ENCODE results near the gene CEP164. TPM values are rescaled to one million over a fixed set of nuclear protein-coding genes. Genes with fewer than 3 reads are reported as not detected.

CEP164 gene
- total and polyA plus RNA-seq, 10 of the 15 experiments (the other 5 are each of a cell fraction or from before 2014, with no cell fraction given), result 4.2 to 31.2 (median 20.2) TPM

DNA sequence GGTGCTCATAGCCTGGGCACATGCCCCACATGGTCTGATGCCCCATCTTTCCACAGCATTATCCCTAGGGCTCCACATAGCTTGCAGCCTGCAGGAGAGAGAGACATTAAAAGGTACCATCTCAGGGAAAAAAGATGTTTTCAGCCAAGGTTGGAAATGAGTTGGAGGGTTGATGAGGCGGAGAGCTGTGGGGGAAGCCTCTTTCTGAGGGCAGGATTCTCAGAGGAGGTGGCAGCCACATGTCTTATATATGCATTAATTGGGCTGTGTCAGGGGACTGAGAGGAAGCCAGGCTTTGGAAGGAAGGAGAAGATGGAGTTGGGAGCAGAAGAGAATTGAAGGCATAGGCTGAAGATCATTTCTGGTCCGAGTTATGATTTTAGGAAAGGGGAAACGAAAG is 57.8 kb downstream of the CEP164 start (continued):
- TF ChIP-seq, protein P1, sequence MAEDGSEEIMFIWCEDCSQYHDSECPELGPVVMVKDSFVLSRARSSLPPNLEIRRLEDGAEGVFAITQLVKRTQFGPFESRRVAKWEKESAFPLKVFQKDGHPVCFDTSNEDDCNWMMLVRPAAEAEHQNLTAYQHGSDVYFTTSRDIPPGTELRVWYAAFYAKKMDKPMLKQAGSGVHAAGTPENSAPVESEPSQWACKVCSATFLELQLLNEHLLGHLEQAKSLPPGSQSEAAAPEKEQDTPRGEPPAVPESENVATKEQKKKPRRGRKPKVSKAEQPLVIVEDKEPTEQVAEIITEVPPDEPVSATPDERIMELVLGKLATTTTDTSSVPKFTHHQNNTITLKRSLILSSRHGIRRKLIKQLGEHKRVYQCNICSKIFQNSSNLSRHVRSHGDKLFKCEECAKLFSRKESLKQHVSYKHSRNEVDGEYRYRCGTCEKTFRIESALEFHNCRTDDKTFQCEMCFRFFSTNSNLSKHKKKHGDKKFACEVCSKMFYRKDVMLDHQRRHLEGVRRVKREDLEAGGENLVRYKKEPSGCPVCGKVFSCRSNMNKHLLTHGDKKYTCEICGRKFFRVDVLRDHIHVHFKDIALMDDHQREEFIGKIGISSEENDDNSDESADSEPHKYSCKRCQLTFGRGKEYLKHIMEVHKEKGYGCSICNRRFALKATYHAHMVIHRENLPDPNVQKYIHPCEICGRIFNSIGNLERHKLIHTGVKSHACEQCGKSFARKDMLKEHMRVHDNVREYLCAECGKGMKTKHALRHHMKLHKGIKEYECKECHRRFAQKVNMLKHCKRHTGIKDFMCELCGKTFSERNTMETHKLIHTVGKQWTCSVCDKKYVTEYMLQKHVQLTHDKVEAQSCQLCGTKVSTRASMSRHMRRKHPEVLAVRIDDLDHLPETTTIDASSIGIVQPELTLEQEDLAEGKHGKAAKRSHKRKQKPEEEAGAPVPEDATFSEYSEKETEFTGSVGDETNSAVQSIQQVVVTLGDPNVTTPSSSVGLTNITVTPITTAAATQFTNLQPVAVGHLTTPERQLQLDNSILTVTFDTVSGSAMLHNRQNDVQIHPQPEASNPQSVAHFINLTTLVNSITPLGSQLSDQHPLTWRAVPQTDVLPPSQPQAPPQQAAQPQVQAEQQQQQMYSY (CRISPR knock-in tag; IDR thresholded peaks at IDR 0.05), result no peak
- TF ChIP-seq MEF2A (IDR thresholded peaks at IDR 0.05; ENCODE audit: insufficient read depth, low read depth, low read length), result no peak
- no peak for TF ChIP-seq MTA2 (IDR thresholded peaks at IDR 0.05; ENCODE audit: low read depth)
- TF ChIP-seq ZNF622 (IDR thresholded peaks at IDR 0.05), result no peak

DNA sequence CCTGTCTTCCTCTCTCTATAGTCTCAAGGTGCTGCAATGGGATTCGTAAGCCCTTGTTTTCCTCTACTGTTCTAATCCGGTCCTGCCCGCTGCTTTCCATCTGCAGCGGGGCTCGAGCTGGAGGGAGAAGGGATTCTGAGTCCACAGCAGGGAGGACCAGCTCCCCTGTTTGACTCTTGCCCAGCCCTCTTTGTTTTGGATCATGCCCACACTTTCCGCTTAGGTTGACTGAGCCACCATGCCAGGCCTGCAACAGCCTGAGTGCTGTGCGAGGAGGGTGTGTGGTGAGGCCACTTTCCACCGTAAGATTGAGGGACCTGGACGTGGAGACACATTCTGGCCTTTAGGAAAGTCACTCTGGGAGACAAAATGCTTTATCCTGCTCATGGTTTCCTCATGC is 58.3 kb downstream of the CEP164 start:
- CTCF ChIA-PET, result interaction anchor here (1.7 kb wide), 1 partner anchor 40 kb away, joined by 6 read pairs; no protein-coding TSS in a partner anchor
- H3K36me3 ChIP-seq (ENCODE audit: control insufficient read depth in 2 of 2, insufficient read depth in 2 of 2, low read length in 1 of 2), result peaks cover 3 to 16% of the 10 kb centered on the region in 2 experiments

More for the DNA sequence above, 58.3 kb downstream of the CEP164 start:
- intact Hi-C loops (cut with micrococcal nuclease; ENCODE audit: unreplicated experiment), result no loop called here
- ATAC-seq, result no peak
- Histone ChIP-seq H3K4me2 (ENCODE audit: control insufficient read depth, insufficient read depth) (no peak overlapping the region), H3K4me3 (no peak overlapping the region), H3K27ac (ENCODE audit: control insufficient read depth, insufficient read depth) (no peak overlapping the region), H3K9me3 (replicated peaks; ENCODE audit: control insufficient read depth, insufficient read depth, low read length) (no peaks in the 10 kb centered on the region), H3K9ac (ENCODE audit: control insufficient read depth, insufficient read depth, low read length) (no peak overlapping the region), H3K27me3 (replicated peaks in 1 of 2; ENCODE audit: control insufficient read depth in 2 of 2, insufficient read depth in 2 of 2, low read length in 1 of 2) (no peaks in the 10 kb centered on the region), H3K4me1 (ENCODE audit: control insufficient read depth, insufficient read depth, low read length) (no peaks in the 10 kb centered on the region), H4K20me1 (ENCODE audit: control insufficient read depth, insufficient read depth) (no peaks in the 10 kb centered on the region), H3K79me2 (ENCODE audit: control insufficient read depth, insufficient read depth, low read length) (no peaks in the 10 kb centered on the region), H2AFZ (ENCODE audit: control insufficient read depth, low read depth, low read length) (no peak overlapping the region)
- ChIA-PET RAD21 (ENCODE audit: unreplicated experiment) (no interaction called here), POLR2A (no interaction called here), SMC1A (ENCODE audit: uncharacterized antibody, unreplicated experiment) (no interaction called here)
- no peak for FAIRE-seq
- TF ChIP-seq KAT2A (conservative IDR thresholded peaks at IDR 0.05; ENCODE audit: control insufficient read depth, low read depth, low read length) (no peak), MEF2A (IDR thresholded peaks at IDR 0.05; ENCODE audit: insufficient read depth, low read depth, low read length) (no peak), MYC (IDR thresholded peaks at IDR 0.05; ENCODE audit: insufficient read depth, insufficient read length, insufficient replicate concordance, low read length, severe bottlenecking) (no peak), NFXL1 (IDR thresholded peaks at IDR 0.05; ENCODE audit: borderline replicate concordance) (no peak), CBX3 (IDR thresholded peaks at IDR 0.05; ENCODE audit: borderline replicate concordance, low read depth) (no peak), SPI1 (IDR thresholded peaks at IDR 0.05; ENCODE audit: borderline replicate concordance, insufficient read depth, low read depth, low read length) (no peak)
- TF ChIP-seq, protein P2, sequence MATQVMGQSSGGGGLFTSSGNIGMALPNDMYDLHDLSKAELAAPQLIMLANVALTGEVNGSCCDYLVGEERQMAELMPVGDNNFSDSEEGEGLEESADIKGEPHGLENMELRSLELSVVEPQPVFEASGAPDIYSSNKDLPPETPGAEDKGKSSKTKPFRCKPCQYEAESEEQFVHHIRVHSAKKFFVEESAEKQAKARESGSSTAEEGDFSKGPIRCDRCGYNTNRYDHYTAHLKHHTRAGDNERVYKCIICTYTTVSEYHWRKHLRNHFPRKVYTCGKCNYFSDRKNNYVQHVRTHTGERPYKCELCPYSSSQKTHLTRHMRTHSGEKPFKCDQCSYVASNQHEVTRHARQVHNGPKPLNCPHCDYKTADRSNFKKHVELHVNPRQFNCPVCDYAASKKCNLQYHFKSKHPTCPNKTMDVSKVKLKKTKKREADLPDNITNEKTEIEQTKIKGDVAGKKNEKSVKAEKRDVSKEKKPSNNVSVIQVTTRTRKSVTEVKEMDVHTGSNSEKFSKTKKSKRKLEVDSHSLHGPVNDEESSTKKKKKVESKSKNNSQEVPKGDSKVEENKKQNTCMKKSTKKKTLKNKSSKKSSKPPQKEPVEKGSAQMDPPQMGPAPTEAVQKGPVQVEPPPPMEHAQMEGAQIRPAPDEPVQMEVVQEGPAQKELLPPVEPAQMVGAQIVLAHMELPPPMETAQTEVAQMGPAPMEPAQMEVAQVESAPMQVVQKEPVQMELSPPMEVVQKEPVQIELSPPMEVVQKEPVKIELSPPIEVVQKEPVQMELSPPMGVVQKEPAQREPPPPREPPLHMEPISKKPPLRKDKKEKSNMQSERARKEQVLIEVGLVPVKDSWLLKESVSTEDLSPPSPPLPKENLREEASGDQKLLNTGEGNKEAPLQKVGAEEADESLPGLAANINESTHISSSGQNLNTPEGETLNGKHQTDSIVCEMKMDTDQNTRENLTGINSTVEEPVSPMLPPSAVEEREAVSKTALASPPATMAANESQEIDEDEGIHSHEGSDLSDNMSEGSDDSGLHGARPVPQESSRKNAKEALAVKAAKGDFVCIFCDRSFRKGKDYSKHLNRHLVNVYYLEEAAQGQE (IDR thresholded peaks at IDR 0.05; ENCODE audit: low read depth, low read length), result no peak
- TF ChIP-seq, protein P3, sequence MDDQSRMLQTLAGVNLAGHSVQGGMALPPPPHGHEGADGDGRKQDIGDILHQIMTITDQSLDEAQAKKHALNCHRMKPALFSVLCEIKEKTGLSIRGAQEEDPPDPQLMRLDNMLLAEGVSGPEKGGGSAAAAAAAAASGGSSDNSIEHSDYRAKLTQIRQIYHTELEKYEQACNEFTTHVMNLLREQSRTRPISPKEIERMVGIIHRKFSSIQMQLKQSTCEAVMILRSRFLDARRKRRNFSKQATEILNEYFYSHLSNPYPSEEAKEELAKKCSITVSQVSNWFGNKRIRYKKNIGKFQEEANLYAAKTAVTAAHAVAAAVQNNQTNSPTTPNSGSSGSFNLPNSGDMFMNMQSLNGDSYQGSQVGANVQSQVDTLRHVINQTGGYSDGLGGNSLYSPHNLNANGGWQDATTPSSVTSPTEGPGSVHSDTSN (IDR thresholded peaks at IDR 0.05; ENCODE audit: insufficient replicate concordance, low read depth, low read length), result no peak
- TF ChIP-seq, protein P4, sequence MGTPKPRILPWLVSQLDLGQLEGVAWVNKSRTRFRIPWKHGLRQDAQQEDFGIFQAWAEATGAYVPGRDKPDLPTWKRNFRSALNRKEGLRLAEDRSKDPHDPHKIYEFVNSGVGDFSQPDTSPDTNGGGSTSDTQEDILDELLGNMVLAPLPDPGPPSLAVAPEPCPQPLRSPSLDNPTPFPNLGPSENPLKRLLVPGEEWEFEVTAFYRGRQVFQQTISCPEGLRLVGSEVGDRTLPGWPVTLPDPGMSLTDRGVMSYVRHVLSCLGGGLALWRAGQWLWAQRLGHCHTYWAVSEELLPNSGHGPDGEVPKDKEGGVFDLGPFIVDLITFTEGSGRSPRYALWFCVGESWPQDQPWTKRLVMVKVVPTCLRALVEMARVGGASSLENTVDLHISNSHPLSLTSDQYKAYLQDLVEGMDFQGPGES (IDR thresholded peaks at IDR 0.05), result no peak
- no peak for DNase-seq (ENCODE audit: low read depth, low spot score)
- in situ Hi-C loops (cut with MboI), result no loop called here
- no TSS peak for BruUV-seq (replicated peaks)
- WGBS (ENCODE audit: insufficient coverage, insufficient replicate concordance, low lambda C conversion rate, missing lambda C conversion rate), result 96% methylated on average over 9 of the region's 9 CpGs

Measured in GM12878 (cell line).